HG03280 (cell line): ENCODE measurements around the gene MYEOV.

Source experiments
- ATAC-seq: cut with Tn5 transposase; IDR thresholded peaks from one replicate; pipeline ENCODE4 v1.9.1; 2021; ENCODE audit warnings: mild to moderate bottlenecking, moderate library complexity; ENCODE audit not compliant: unreplicated experiment

MYEOV gene

GRCh38 chr11:69265210-69265609 is 28.7 kb upstream of the MYEOV start:
- no peak for ATAC-seq

- ATAC-seq: no peak
Observed at GRCh38 chr11:69265911-69266510, 27.9 kb upstream of the MYEOV start.

GRCh38 chr11:69267395-69267805 is 26.6 kb upstream of the MYEOV start:
- ATAC-seq: no peak

GRCh38 chr11:69268911-69269310 is 25.0 kb upstream of the MYEOV start:
- ATAC-seq: no peak

- ATAC-seq: no peak
Observed at GRCh38 chr11:69269388-69269787, 24.6 kb upstream of the MYEOV start.

GRCh38 chr11:69269926-69270697 is 23.8 kb upstream of the MYEOV start:
- ATAC-seq: no peak

GRCh38 chr11:69270941-69271340 is 23.0 kb upstream of the MYEOV start:
- no peak for ATAC-seq

GRCh38 chr11:69272055-69272454 is 21.9 kb upstream of the MYEOV start:
- no peak for ATAC-seq

- no peak for ATAC-seq
Observed at GRCh38 chr11:69272831-69273485, 21.0 kb upstream of the MYEOV start.

- no peak for ATAC-seq
Observed at GRCh38 chr11:69273571-69273970, 20.4 kb upstream of the MYEOV start.

- no peak for ATAC-seq
Observed at GRCh38 chr11:69274531-69275016, 19.4 kb upstream of the MYEOV start.

GRCh38 chr11:69275178-69275577 is 18.8 kb upstream of the MYEOV start:
- ATAC-seq: no peak

- no peak for ATAC-seq
Observed at GRCh38 chr11:69276165-69276564, 17.8 kb upstream of the MYEOV start.

- no peak for ATAC-seq
Observed at GRCh38 chr11:69277074-69277809, 16.7 kb upstream of the MYEOV start.

GRCh38 chr11:69278091-69278867 is 15.7 kb upstream of the MYEOV start:
- no peak for ATAC-seq

GRCh38 chr11:69280451-69280850 is 13.5 kb upstream of the MYEOV start:
- ATAC-seq: no peak

GRCh38 chr11:69280994-69281393 is 13.0 kb upstream of the MYEOV start:
- no peak for ATAC-seq

GRCh38 chr11:69283446-69283845 is 10.5 kb upstream of the MYEOV start:
- ATAC-seq: no peak

- no peak for ATAC-seq
Observed at GRCh38 chr11:69284081-69284511, 9.9 kb upstream of the MYEOV start.

GRCh38 chr11:69285091-69285490 is 8.9 kb upstream of the MYEOV start:
- ATAC-seq: no peak
